HG03378 (cell line): ENCODE measurements around the gene WSB2.
A peak's percentile ranks its signal among the peaks of the same experiment; 100 is the strongest.
"Not testable (repeated sequence)": the region's sequence is repeated elsewhere in the genome, so short reads cannot be mapped to it uniquely, and the experiment has no call there.

ENCODE experiments used
- ATAC-seq: cut with Tn5 transposase; IDR thresholded peaks from one replicate; pipeline ENCODE4 v1.9.1; 2021; ENCODE audit warnings: mild to moderate bottlenecking, moderate library complexity; ENCODE audit not compliant: unreplicated experiment

The WSB2 gene

GRCh38 chr12:118036672-118037411 lies 24.1 kb downstream of the WSB2 start:
- no peak for ATAC-seq

DNA sequence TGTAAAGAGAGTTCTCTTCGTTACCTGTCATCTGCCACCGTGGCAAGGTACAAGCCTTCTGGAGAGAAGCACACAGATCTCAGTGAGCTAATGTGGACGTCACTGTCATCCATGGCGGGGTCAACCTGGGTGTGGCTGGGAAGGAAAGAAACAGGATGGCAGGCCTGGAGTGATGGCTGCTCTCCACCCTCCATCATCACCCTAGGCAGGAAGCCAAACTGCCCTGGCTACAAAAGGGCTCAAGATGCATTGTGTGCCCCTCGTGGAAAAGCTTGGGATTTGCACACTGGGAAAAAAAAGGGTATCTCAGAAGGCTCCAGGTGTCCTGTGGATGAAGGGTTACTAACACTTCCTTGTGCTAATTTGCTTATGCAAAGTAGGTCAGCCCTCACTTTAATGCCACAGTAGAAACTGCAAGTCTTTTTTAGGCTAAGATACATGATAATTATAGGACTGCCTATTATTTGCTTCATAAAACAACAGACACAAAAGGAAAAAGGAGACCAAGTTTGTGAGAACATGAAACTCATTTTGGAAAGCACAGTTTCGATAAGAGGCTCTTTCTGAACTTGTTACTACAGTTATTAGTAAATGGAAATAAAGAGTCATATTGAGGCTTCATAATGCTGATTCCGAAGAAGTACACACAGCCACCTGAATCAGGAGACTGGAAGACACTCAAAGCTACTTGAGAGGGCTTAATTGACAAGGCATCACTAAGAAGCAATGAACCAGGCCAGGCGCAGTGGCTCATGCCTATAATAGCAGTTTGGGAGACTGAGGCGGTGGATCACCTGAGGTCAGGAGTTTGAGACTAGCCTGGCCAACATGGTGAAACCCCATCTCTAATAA lies 25.6 kb downstream of the WSB2 start:
- ATAC-seq, result peak; percentile 91

DNA sequence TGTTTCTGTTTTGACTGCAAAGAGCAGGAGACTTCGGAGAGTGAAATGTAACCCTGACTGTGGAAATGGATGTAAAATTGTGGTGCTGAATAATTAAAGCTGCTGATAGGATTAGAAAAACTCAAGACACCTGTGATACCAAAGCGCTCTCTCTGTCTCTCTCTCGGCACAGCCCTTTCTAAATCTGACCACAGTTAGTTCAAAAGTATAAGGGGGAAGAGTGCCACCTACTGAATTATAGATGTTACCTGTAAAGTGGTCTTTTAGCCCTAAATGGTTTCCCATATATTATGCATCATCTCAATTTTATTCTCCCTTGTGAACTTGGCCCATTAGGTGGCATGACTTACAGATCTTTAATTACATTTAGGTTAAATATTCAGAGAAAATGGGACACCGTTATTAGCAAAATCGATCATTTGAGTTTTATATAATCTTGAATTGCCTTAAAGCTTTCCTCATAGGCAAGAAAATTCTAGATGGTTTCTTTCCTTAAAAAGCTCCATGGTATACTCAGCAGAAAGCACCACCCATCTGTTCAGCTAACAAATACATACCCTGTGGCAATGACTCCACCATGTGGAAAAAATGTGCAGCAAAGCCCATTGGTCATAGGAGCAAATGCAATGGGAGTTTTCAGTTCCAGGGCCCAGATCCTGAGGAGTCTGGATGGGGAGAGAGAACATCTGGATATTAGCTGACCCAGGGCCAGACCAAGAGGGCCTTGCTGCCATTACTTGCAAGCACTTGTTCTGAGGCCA lies 26.4 kb downstream of the WSB2 start:
- no peak for ATAC-seq

DNA sequence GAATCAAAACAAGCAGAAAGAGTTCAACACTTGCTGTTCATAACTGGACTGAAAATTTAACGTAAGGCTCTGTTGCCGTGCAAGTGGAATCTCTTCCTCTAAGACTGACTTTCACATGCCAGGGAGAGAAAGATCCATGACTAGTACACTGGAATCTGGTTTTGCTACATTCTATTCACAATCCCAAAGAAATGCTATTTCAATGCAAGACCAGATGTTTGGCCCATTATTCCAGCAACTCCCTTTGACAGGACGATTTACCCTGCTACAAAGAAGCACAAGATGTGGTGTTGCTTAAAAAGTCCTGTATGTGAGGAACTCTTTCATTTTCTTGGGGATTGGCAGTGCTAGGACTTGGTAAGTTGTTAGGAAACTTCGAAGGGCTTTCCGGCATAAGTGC lies 27.1 kb downstream of the WSB2 start:
- ATAC-seq, result no peak

- ATAC-seq, result no peak
Measured at GRCh38 chr12:118033323-118033722, 27.7 kb downstream of the WSB2 start.

GRCh38 chr12:118032188-118032587 lies 28.8 kb downstream of the WSB2 start:
- ATAC-seq, result no peak

- no peak for ATAC-seq
Measured at GRCh38 chr12:118029166-118029565, 31.8 kb downstream of the WSB2 start.

DNA sequence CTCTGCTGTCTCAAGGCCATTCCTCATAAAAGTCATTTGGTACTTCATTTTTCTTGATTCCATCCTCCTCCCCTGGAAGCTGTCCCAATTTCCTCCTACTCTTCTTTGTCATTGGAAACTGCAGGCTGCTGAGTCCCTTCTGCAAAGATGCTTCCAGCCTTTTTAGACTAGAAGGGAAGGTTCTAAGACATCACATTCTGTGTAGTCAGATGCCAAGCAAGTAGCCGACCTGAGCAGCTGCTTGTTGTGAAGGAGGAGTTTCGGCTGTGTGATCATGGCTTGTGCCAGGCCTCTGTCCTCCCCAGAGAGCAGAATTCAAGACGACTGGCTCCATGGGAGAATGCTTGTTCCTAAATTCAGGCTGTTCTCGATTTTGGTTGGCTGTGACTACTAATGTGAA lies 35.8 kb downstream of the WSB2 start:
- ATAC-seq, result no peak

DNA sequence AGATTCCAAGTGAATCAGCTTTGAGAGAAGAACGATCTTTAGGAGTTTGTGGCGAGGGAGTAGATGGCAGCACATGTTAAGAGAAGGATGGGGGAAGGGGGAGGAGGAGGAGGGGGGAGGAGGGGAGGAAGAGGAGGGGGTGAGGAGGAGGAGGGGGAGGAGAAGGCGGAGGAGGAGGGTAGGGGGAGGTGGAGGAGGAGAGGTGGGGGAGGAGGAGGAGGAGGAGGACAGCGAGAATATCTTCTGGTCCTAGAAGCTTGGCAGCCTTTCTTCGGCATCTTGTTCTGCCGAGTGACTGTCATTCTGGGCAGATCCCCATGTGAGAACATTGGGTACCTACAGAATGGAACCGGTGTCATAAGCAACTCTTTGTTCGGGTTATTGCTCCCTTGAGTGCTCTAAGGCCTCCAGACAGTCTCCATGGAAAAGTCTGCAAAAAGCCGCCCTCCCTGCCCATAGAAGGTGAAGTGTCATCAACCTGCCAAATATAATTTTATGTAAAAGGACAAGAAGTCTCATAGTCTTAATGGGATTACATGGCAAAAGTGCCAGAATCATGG lies 37.6 kb downstream of the WSB2 start:
- no peak for ATAC-seq

DNA sequence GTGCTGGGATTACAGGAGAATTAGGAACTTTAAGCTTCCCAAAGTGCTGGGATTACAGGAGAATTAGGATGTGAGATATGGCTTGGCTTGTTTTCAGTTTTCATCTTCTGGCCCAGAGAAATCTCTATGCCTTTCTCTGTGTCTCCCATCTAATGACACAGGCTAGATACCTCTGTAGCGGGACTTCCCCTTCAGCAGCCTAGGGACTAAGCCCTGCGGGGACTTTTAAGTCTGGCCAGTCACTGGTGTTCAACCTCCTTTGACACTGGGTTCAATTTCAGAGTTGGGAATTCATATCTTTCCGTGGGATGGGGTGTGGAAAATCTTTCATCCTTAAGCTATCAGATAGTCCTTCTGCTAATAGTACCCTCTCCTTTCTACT lies 38.3 kb downstream of the WSB2 start:
- ATAC-seq, result no peak

DNA sequence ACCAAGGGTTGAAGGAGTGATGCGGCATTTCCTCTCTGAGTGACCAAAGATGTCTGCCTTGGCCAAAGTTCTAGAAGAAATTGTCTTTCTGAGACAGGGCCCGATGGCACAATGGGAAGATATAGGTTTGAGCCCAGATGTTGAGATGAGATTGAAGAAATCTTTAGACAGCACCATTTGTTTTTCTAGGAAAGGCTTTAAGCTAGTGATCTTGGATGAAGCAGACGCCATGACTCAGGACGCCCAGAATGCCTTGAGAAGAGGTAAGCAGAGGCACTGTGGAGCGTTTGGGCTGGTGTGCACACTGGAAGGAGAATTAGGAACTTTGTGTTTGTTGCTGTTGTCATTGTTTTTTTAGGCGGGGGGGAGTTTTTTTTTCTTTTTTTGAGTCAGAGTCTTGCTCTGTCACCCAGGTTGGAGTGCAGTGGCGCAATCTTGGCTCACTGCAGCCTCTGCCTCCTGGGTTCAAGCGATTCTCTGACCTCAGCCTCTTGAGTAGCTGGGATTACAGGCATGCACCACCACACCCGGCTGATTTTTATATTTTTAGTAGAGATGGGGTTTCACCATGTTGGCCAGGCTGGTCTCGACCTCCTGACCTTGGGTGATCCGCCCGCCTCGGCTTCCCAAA lies 38.8 kb downstream of the WSB2 start:
- ATAC-seq, result not testable (repeated sequence)

DNA sequence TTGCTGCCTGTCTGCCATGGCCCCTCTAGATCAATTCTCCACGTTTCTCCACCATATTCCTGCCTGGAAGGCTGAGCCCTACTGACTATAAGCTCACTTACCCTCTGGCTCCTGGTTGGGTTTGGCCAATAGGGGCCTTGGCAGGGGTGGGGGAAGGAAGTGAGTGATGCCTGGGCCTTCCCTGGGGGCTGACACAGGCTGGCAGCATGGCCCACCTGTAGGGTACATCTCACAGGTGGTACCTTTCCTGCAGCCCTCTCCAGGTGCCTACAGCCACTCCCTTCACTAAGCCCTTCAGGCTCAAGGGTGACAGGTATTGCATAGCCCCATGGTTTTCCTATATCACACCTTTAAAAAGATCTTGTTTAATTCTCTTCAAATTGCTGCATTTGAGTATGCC lies 40.9 kb downstream of the WSB2 start:
- ATAC-seq, result no peak

- no peak for ATAC-seq
Measured at GRCh38 chr12:118017926-118018325, 43.1 kb downstream of the WSB2 start.

DNA sequence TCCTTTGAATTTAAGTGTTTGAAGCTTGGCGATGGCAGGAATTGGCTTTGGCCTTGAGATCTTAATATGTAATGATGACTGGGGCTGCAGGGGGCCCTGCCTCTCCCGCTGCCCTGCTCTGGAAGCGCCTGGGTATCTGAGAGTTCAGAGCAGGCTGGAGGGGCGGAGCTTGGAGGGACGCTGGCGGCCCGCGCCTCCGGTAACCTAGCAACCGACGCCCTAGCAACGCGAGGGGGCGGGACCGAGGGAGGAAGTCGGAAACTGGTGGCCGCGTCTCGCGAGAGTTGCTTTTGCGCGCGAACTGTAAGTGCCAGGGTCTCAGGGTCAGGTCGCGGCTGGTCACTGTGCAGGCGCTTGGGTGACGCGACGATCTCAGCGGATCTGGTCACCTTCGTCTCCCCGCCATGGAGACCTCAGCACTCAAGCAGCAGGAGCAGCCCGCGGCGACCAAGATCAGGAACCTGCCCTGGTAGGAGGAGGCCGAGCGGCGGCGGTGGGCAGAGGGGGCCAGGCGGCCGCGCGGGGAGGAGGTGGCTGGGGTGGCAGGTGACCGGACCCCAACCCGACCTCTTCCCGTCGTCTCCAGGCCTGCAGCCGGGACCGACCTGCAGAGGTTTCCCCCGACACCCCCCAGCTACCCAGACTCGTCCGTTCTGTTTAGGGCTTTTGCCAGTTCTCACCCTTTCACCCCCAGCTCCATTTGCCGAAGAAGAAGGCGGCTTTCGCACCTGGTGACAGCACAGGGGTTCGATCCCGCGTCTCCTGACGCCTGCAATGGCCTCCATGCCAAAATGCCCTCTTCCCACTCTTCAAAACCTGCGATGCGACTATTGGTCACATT lies 44.3 kb downstream of the WSB2 start, which contains the start of gene RFC5:
Gene RFC5 (plus strand): TSS at position 280 of the 841 bp plus-strand sequence. CDS start 125 bp downstream, at position 405.
- peak; percentile 97 for ATAC-seq

GRCh38 chr12:118015944-118016343 lies 45.0 kb downstream of the WSB2 start:
- ATAC-seq, result no peak

- ATAC-seq, result no peak
Measured at GRCh38 chr12:118015306-118015705, 45.7 kb downstream of the WSB2 start.

- ATAC-seq, result no peak
Measured at GRCh38 chr12:118013283-118013682, 47.7 kb downstream of the WSB2 start.

- ATAC-seq, result no peak
Measured at GRCh38 chr12:118011961-118012360, 49.0 kb downstream of the WSB2 start.

GRCh38 chr12:118011377-118011776 lies 49.6 kb downstream of the WSB2 start:
- no peak for ATAC-seq

GRCh38 chr12:118010903-118011302 lies 50.1 kb downstream of the WSB2 start:
- no peak for ATAC-seq
